ENCODE data around the gene RO60. TPM values are rescaled to one million over a fixed set of nuclear protein-coding genes. Genes with fewer than 3 reads are reported as not detected.
A peak's percentile ranks its signal among the peaks of the same experiment; 100 is the strongest.

RO60 gene
- total RNA-seq, 1 experiment from 2014 or later: 74.8 TPM

DNA sequence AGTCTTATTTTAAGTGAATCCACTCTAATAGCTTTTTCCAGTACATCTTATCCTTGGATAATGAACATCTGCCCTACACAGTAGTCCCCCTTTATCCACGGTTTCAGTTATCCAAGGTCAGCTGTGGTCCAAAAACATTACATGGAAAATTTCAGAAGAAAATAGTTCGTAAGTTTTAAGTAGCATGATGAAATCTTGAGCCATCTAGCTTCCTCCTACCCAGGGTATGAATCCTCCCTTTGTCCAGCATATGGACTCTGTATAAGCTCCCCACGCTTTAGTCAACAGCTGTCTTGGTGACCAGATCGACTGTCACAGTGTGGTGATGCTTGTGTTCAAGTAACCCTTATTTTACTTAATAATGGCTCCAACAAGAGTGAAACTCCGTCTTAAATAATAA lies 43.2 kb downstream of the RO60 start:
- H3K9me3 ChIP-seq (ENCODE audit: control insufficient read depth, insufficient read depth, low read depth, low read length): no peaks in the 10 kb centered on the region
- no peaks in the 10 kb centered on the region for H3K27me3 ChIP-seq (ENCODE audit: control insufficient read depth, insufficient read depth, low read length)
- no peak overlapping the region for H3K4me3 ChIP-seq (ENCODE audit: low read depth in 2 of 2, low read length in 2 of 2)
- intact Hi-C loops (cut with micrococcal nuclease; ENCODE audit: unreplicated experiment): no loop called here
- in situ Hi-C loops (cut with HindIII; ENCODE audit: low pct_unique_long_range_greater_than_20kb, low sequenced_read_pairs): no loop called here
- no peak for DNase-seq (ENCODE audit: low read depth, low spot score)
- no peak overlapping the region for H3K27ac ChIP-seq (ENCODE audit: low read length)
- H3K36me3 ChIP-seq (ENCODE audit: control insufficient read depth, insufficient read depth, low read length): peaks cover 10% of the 10 kb centered on the region
- BruUV-seq (replicated peaks): no TSS peak
- ChIA-PET CTCF (no interaction called here), POLR2A (no interaction called here)
- TF ChIP-seq, protein P1, sequence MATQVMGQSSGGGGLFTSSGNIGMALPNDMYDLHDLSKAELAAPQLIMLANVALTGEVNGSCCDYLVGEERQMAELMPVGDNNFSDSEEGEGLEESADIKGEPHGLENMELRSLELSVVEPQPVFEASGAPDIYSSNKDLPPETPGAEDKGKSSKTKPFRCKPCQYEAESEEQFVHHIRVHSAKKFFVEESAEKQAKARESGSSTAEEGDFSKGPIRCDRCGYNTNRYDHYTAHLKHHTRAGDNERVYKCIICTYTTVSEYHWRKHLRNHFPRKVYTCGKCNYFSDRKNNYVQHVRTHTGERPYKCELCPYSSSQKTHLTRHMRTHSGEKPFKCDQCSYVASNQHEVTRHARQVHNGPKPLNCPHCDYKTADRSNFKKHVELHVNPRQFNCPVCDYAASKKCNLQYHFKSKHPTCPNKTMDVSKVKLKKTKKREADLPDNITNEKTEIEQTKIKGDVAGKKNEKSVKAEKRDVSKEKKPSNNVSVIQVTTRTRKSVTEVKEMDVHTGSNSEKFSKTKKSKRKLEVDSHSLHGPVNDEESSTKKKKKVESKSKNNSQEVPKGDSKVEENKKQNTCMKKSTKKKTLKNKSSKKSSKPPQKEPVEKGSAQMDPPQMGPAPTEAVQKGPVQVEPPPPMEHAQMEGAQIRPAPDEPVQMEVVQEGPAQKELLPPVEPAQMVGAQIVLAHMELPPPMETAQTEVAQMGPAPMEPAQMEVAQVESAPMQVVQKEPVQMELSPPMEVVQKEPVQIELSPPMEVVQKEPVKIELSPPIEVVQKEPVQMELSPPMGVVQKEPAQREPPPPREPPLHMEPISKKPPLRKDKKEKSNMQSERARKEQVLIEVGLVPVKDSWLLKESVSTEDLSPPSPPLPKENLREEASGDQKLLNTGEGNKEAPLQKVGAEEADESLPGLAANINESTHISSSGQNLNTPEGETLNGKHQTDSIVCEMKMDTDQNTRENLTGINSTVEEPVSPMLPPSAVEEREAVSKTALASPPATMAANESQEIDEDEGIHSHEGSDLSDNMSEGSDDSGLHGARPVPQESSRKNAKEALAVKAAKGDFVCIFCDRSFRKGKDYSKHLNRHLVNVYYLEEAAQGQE (IDR thresholded peaks at IDR 0.05; ENCODE audit: insufficient read depth in 1 of 2, low read depth in 2 of 2, low read length in 1 of 2): no peak
- TF ChIP-seq, protein P2, sequence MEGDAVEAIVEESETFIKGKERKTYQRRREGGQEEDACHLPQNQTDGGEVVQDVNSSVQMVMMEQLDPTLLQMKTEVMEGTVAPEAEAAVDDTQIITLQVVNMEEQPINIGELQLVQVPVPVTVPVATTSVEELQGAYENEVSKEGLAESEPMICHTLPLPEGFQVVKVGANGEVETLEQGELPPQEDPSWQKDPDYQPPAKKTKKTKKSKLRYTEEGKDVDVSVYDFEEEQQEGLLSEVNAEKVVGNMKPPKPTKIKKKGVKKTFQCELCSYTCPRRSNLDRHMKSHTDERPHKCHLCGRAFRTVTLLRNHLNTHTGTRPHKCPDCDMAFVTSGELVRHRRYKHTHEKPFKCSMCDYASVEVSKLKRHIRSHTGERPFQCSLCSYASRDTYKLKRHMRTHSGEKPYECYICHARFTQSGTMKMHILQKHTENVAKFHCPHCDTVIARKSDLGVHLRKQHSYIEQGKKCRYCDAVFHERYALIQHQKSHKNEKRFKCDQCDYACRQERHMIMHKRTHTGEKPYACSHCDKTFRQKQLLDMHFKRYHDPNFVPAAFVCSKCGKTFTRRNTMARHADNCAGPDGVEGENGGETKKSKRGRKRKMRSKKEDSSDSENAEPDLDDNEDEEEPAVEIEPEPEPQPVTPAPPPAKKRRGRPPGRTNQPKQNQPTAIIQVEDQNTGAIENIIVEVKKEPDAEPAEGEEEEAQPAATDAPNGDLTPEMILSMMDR (IDR thresholded peaks at IDR 0.05): no peak
- ATAC-seq: no peak
- H3K4me1 ChIP-seq (ENCODE audit: control insufficient read depth, insufficient read depth, low read length): peaks cover 22% of the 10 kb centered on the region

DNA sequence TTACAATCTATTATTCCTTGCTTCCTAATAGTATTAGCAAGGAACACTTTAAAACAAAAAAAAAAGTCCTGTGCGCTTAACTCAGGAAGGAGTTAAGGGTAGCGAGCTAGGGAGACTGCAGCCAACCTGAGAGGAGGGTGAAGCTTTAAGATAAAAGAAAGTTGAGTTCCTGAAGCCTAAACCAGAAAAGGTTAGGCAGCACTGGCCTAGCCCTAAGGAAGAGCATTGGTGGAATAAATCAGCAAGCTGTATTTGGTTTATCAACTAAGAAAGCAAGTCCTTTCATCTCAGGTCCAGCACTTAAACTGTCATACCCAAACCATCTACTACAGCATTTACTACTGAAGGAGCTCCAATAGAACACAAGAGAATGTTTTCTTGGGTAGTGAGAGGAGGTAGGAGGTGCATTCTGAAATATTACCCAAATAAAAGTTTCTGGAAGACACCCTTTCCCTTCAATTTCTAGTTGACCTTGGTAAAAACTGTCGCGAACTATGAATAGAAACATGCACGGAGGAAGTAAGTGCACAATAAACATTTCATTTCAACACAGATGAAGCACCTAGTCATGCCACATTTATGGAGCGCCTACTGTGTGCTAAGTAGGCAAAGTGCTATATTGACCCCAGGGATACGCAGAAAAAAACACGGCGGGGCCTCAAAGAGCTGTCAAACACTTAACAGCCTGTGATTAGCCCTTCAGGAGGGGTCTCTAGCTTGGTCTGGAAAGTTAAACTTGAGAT lies 44.5 kb downstream of the RO60 start:
- intact Hi-C loops (cut with micrococcal nuclease; ENCODE audit: unreplicated experiment): no loop called here
- Histone ChIP-seq H3K27ac (ENCODE audit: low read length) (peak overlapping the region; percentile 88), H3K36me3 (ENCODE audit: control insufficient read depth, insufficient read depth, low read length) (peaks cover 8% of the 10 kb centered on the region), H3K9me3 (ENCODE audit: control insufficient read depth, insufficient read depth, low read depth, low read length) (no peaks in the 10 kb centered on the region), H3K27me3 (ENCODE audit: control insufficient read depth, insufficient read depth, low read length) (no peaks in the 10 kb centered on the region), H3K4me3 (ENCODE audit: low read depth in 2 of 2, low read length in 2 of 2) (peak overlapping the region; percentile 85), H3K4me1 (ENCODE audit: control insufficient read depth, insufficient read depth, low read length) (peaks cover 22% of the 10 kb centered on the region)
- TF ChIP-seq TCF7L2 (IDR thresholded peaks at IDR 0.05; ENCODE audit: low read depth, low read length) (no peak; the same call in 1 of the 2 replicates), POLR2AphosphoS5 (IDR thresholded peaks at IDR 0.05; ENCODE audit: low read depth, low read length) (no peak), SIN3A (IDR thresholded peaks at IDR 0.05; ENCODE audit: borderline replicate concordance, insufficient read depth, low read depth, low read length) (no peak)
- TF ChIP-seq, protein P1 (IDR thresholded peaks at IDR 0.05; ENCODE audit: insufficient read depth in 1 of 2, low read depth in 2 of 2, low read length in 1 of 2): no peak
- TF ChIP-seq, protein P2 (IDR thresholded peaks at IDR 0.05): no peak
- in situ Hi-C loops (cut with HindIII; ENCODE audit: low pct_unique_long_range_greater_than_20kb, low sequenced_read_pairs): no loop called here
- ChIA-PET CTCF (interaction anchor here (0.6 to 0.7 kb wide), 2 partner anchors 13 to 17 kb away, joined by 3 to 4 read pairs; no protein-coding TSS in a partner anchor), POLR2A (no interaction called here)
- BruUV-seq (replicated peaks): no TSS peak
- no peak for ATAC-seq
- DNase-seq (ENCODE audit: low read depth, low spot score): no peak
